Tibial nerve (tissue), 4 donors: ENCODE measurements around the gene MYLK2. TPM values are rescaled to one million over a fixed set of nuclear protein-coding genes. Genes with fewer than 3 reads are reported as not detected.

Experiments used
- DNase-seq, 2 donors: peaks; one replicate each; pipeline ENCODE4 v3.0.0-alpha.2; 2019; ENCODE audit warnings: low spot score in 2 of 2
- H3K27ac ChIP-seq, 4 donors: fragments of 200-600 bp; sonication (generic) in 3 of 4; one replicate each; pipeline ENCODE4 v1.5.1; 2017 to 2019; ENCODE audit warnings: mild to moderate bottlenecking in 1 of 4
- H3K27me3 ChIP-seq, 2 donors: fragments of 200-600 bp; sonication (generic) in 1 of 2; one replicate each; pipeline versions ENCODE4 v1.5.1 to v1.6.0; 2017 to 2019
- H3K36me3 ChIP-seq, 3 donors: fragments of 200-600 bp; sonication (generic); one replicate each; pipeline ENCODE4 v1.5.1; 2018 to 2019
- H3K4me1 ChIP-seq, 4 donors: fragments of 200-600 bp; sonication (generic) in 3 of 4; one replicate each; pipeline ENCODE4 v1.5.1; 2017 to 2019
- H3K4me3 ChIP-seq, 4 donors: fragments of 200-600 bp; sonication (generic) in 3 of 4; one replicate each; pipeline ENCODE4 v1.5.1; 2017 to 2019; ENCODE audit warnings: mild to moderate bottlenecking in 1 of 4, moderate library complexity in 1 of 4
- H3K9me3 ChIP-seq, 4 donors: fragments of 200-600 bp; sonication (generic) in 3 of 4; one replicate each; pipeline ENCODE4 v1.5.1; 2017 to 2019
- CTCF ChIP-seq, 5 experiments: fragments of 200-600 bp in 3 of 5; fragments of 450-650 bp in 2 of 5; sonication (generic) in 3 of 5; IDR thresholded peaks; one replicate each; pipeline ENCODE4 v1.5.1; 2016 to 2019; ENCODE audit warnings: antibody characterized with exemption in 5 of 5, mild to moderate bottlenecking in 3 of 5, moderate library complexity in 2 of 5
- EP300 ChIP-seq, 2 donors: sonication (generic); formaldehyde crosslinking; IDR thresholded peaks; one replicate each; pipeline ENCODE4 v1.6.1; 2017; ENCODE audit warnings: antibody characterized with exemption in 2 of 2, mild to moderate bottlenecking in 1 of 2
- POLR2A ChIP-seq, 2 donors: fragments of 450-650 bp; IDR thresholded peaks; one replicate each; pipeline ENCODE4 v1.6.1; 2017; ENCODE audit warnings: antibody characterized with exemption in 2 of 2, mild to moderate bottlenecking in 2 of 2, moderate library complexity in 2 of 2
- WGBS, 2 donors: methylation state at CpG; one replicate each; pipeline ENCODE4 v1.1.5; 2018; 5-methylcytosine and 5-hydroxymethylcytosine counted together
- total RNA-seq, 4 donors: library from RNA; depleted of rRNA; stranded (reverse); fragments of >200 nt; gene quantifications; one replicate each; pipeline ENCODE4 v1.1.0, GENCODE V29; 2016

MYLK2 gene
- total RNA-seq, 4 donors from 2014 or later = 0.66 to 1.3 TPM; not detected in 2

- no peaks in the 10 kb centered on the region for H3K27me3 ChIP-seq
- no peak for TF ChIP-seq CTCF (IDR thresholded peaks at IDR 0.05)
- no peak for TF ChIP-seq POLR2A (IDR thresholded peaks at IDR 0.05)
- no peak for TF ChIP-seq EP300 (IDR thresholded peaks at IDR 0.05)
- H3K4me1 ChIP-seq = peaks cover 0 to 27% (median 0%) of the 10 kb centered on the region in 4 donors
- no peak overlapping the region for H3K4me3 ChIP-seq
- DNase-seq = no peak
- H3K27ac ChIP-seq = no peak overlapping the region
- 36 to 45% methylated on average over 5 to 8 of the region's 9 CpGs for WGBS, 2 donors
- H3K9me3 ChIP-seq = no peaks in the 10 kb centered on the region
- H3K36me3 ChIP-seq = no peaks in the 10 kb centered on the region
These were observed 3.6 kb upstream of the MYLK2 start for GRCh38 chr20:31815408-31816188.

- WGBS, 2 donors = 89 to 90% methylated on average over 5 of the region's 5 CpGs
- Histone ChIP-seq H3K27me3 (no peaks in the 10 kb centered on the region), H3K36me3 (no peaks in the 10 kb centered on the region), H3K27ac (no peak overlapping the region), H3K4me1 (peaks cover 0 to 27% (median 0%) of the 10 kb centered on the region in 4 donors), H3K9me3 (no peaks in the 10 kb centered on the region), H3K4me3 (no peak overlapping the region)
- TF ChIP-seq EP300 (IDR thresholded peaks at IDR 0.05) = no peak
- TF ChIP-seq POLR2A (IDR thresholded peaks at IDR 0.05) = no peak
- TF ChIP-seq CTCF (IDR thresholded peaks at IDR 0.05) = no peak
- no peak for DNase-seq
These were observed 2.9 kb upstream of the MYLK2 start for GRCh38 chr20:31816221-31816620.

- 84 to 95% methylated on average over 5 of the region's 5 CpGs for WGBS, 2 donors
- no peaks in the 10 kb centered on the region for H3K9me3 ChIP-seq
- DNase-seq = no peak
- no peaks in the 10 kb centered on the region for H3K27me3 ChIP-seq
- H3K4me1 ChIP-seq = peaks cover 0 to 22% (median under 1%) of the 10 kb centered on the region in 4 donors
- no peaks in the 10 kb centered on the region for H3K36me3 ChIP-seq
- H3K27ac ChIP-seq = no peak overlapping the region
- TF ChIP-seq CTCF (IDR thresholded peaks at IDR 0.05) = no peak
- no peak for TF ChIP-seq EP300 (IDR thresholded peaks at IDR 0.05)
- TF ChIP-seq POLR2A (IDR thresholded peaks at IDR 0.05) = no peak
- no peak overlapping the region for H3K4me3 ChIP-seq
These were observed 1.7 kb upstream of the MYLK2 start for GRCh38 chr20:31817461-31817860.

GRCh38 chr20:31818376-31818908, 714 bp upstream of the MYLK2 start:
- H3K36me3 ChIP-seq = no peaks in the 10 kb centered on the region
- H3K27ac ChIP-seq = no peak overlapping the region
- no peak for DNase-seq
- 90 to 93% methylated on average over 8 of the region's 8 CpGs for WGBS, 2 donors
- no peak overlapping the region for H3K4me3 ChIP-seq
- H3K27me3 ChIP-seq = no peaks in the 10 kb centered on the region
- H3K4me1 ChIP-seq = peaks cover 0 to 25% (median 6%) of the 10 kb centered on the region in 4 donors
- no peaks in the 10 kb centered on the region for H3K9me3 ChIP-seq
- no peak for TF ChIP-seq CTCF (IDR thresholded peaks at IDR 0.05)
- no peak for TF ChIP-seq EP300 (IDR thresholded peaks at IDR 0.05)
- no peak for TF ChIP-seq POLR2A (IDR thresholded peaks at IDR 0.05)

GRCh38 chr20:31820228-31820627, 1.1 kb downstream of the MYLK2 start:
- Histone ChIP-seq H3K27ac (no peak overlapping the region), H3K4me1 (peaks cover 0 to 22% (median 6%) of the 10 kb centered on the region in 4 donors), H3K27me3 (no peaks in the 10 kb centered on the region), H3K36me3 (no peaks in the 10 kb centered on the region), H3K9me3 (no peaks in the 10 kb centered on the region), H3K4me3 (no peak overlapping the region)
- TF ChIP-seq EP300 (IDR thresholded peaks at IDR 0.05) (no peak), CTCF (IDR thresholded peaks at IDR 0.05) (no peak), POLR2A (IDR thresholded peaks at IDR 0.05) (no peak)
- WGBS, 2 donors = 71 to 76% methylated on average over 3 to 6 of the region's 6 CpGs
- DNase-seq = no peak
